Lower lobe of right lung (tissue), 2 donors: ENCODE measurements around the gene ZNF653. TPM values are rescaled to one million over a fixed set of nuclear protein-coding genes. Genes with fewer than 3 reads are reported as not detected.
"Not testable (repeated sequence)": the region's sequence is repeated elsewhere in the genome, so short reads cannot be mapped to it uniquely, and the experiment has no call there.

Source experiments
- ATAC-seq, 2 donors: fragments of 200-7000 bp; cut with Tn5 transposase; one replicate each; pipeline ENCODE4 v1.9.1; 2020 to 2022; ENCODE audit warnings: mild to moderate bottlenecking in 2 of 2, moderate library complexity in 2 of 2
- DNase-seq: peaks from one replicate; pipeline ENCODE4 v3.0.0-alpha.2; 2020
- H3K27ac ChIP-seq: fragments of 200-600 bp; one replicate; pipeline ENCODE4 v1.8.0; 2022
- H3K27me3 ChIP-seq: fragments of 200-600 bp; one replicate; pipeline ENCODE4 v1.8.0; 2022; ENCODE audit warnings: low read depth
- H3K36me3 ChIP-seq: fragments of 200-600 bp; one replicate; pipeline ENCODE4 v1.8.0; 2022; ENCODE audit warnings: mild to moderate bottlenecking
- H3K4me1 ChIP-seq: fragments of 200-600 bp; one replicate; pipeline ENCODE4 v1.8.0; 2022
- H3K4me3 ChIP-seq: fragments of 200-600 bp; one replicate; pipeline ENCODE4 v1.8.0; 2022; ENCODE audit warnings: mild to moderate bottlenecking
- H3K9me3 ChIP-seq: fragments of 200-600 bp; one replicate; pipeline ENCODE4 v1.8.0; 2022
- CTCF ChIP-seq: fragments of 200-600 bp; IDR thresholded peaks from one replicate; pipeline ENCODE4 v1.8.0; 2022; ENCODE audit warnings: antibody characterized with exemption, mild to moderate bottlenecking
- intact Hi-C: fragments of 100-400 bp; cut with DNase I; formaldehyde crosslinking; loops from one replicate; pipeline ENCODE4 v1.11.0; 2022
- total RNA-seq: library from RNA; stranded (reverse); fragmentation: NEBNext Ultra II Directional; extraction: Animal tissue kit (Norgen Biotek cat#: 25700); gene quantifications from one replicate; pipeline ENCODE4 v1.2.1, GENCODE V29; 2021
- donor health status: DM: no; HTN: yes; CAD: no; lungs with severe emphysema.

The ZNF653 gene
- total RNA-seq, 1 donor from 2014 or later = 9.2 TPM

- peaks cover 47% of the 10 kb centered on the region for H3K27me3 ChIP-seq
- no peak overlapping the region for H3K27ac ChIP-seq
- ATAC-seq (peak in 1 of 2 donors; percentile 21), DNase-seq (no peak)
- peak overlapping the region; percentile 19 for H3K4me3 ChIP-seq
- intact Hi-C loops = no loop called here
- peaks cover 42% of the 10 kb centered on the region for H3K4me1 ChIP-seq
- peaks cover 6% of the 10 kb centered on the region for H3K36me3 ChIP-seq
- no peak for TF ChIP-seq CTCF
- no peaks in the 10 kb centered on the region for H3K9me3 ChIP-seq
Observed at GRCh38 chr19:11479090-11479897, 26.3 kb downstream of the ZNF653 start.

- H3K27ac ChIP-seq = no peak overlapping the region
- TF ChIP-seq CTCF = no peak
- intact Hi-C loops = no loop called here
Observed at GRCh38 chr19:11478167-11479089, 27.2 kb downstream of the ZNF653 start.

GRCh38 chr19:11475861-11476260 is 29.8 kb downstream of the ZNF653 start:
- DNase-seq = no peak
- intact Hi-C loops = no loop called here
- no peaks in the 10 kb centered on the region for H3K9me3 ChIP-seq
- no peak for TF ChIP-seq CTCF
- H3K27ac ChIP-seq = no peak overlapping the region
- H3K36me3 ChIP-seq = no peaks in the 10 kb centered on the region
- H3K4me3 ChIP-seq = no peak overlapping the region
- no peak for ATAC-seq
- H3K4me1 ChIP-seq = peaks cover 17% of the 10 kb centered on the region
- peaks cover 17% of the 10 kb centered on the region for H3K27me3 ChIP-seq

More at GRCh38 chr19:11478167-11479089, 27.2 kb downstream of the ZNF653 start:
- Histone ChIP-seq H3K27me3 (peaks cover 41% of the 10 kb centered on the region), H3K4me1 (peaks cover 42% of the 10 kb centered on the region), H3K36me3 (no peaks in the 10 kb centered on the region), H3K9me3 (no peaks in the 10 kb centered on the region), H3K4me3 (no peak overlapping the region)
- ATAC-seq (no peak), DNase-seq (no peak)

GRCh38 chr19:11475343-11475742 is 30.3 kb downstream of the ZNF653 start:
- H3K9me3 ChIP-seq = not testable (repeated sequence)

GRCh38 chr19:11473725-11474124 is 31.9 kb downstream of the ZNF653 start:
- Histone ChIP-seq H3K27ac (no peak overlapping the region), H3K4me3 (no peak overlapping the region), H3K4me1 (no peaks in the 10 kb centered on the region), H3K27me3 (no peaks in the 10 kb centered on the region), H3K9me3 (no peaks in the 10 kb centered on the region), H3K36me3 (no peaks in the 10 kb centered on the region)
- ATAC-seq = no peak
- no peak for TF ChIP-seq CTCF
- intact Hi-C loops = no loop called here
- DNase-seq = no peak

More at GRCh38 chr19:11475343-11475742, 30.3 kb downstream of the ZNF653 start:
- H3K36me3 ChIP-seq, H3K4me3 ChIP-seq, H3K27ac ChIP-seq, ATAC-seq, DNase-seq, intact Hi-C loops: not testable (repeated sequence)
- H3K4me1 ChIP-seq = peaks cover 11% of the 10 kb centered on the region
- H3K27me3 ChIP-seq = peaks cover 12% of the 10 kb centered on the region

- intact Hi-C loops, H3K27ac ChIP-seq, H3K27me3 ChIP-seq, H3K4me3 ChIP-seq, H3K36me3 ChIP-seq, H3K4me1 ChIP-seq, ATAC-seq, H3K9me3 ChIP-seq, DNase-seq: not testable (repeated sequence)
Observed at GRCh38 chr19:11468266-11468845, 37.3 kb downstream of the ZNF653 start.
